ENCODE data around the gene PPP3CB.
A peak's percentile ranks its signal among the peaks of the same experiment; 100 is the strongest.

Gene PPP3CB

GRCh38 chr10:73495884-73496674 lies at the start of gene PPP3CB:
PPP3CB (minus strand) TSS chr10:73496024; CDS start chr10:73495889, 135 bp downstream.
- peak; percentile 84 to 90 for DNase-seq (ENCODE audit: low read depth in 2 of 2)

GRCh38 chr10:73545357-73545756 lies 49.5 kb upstream of the PPP3CB start:
- DNase-seq (ENCODE audit: low read depth in 2 of 2), result no peak

- DNase-seq (ENCODE audit: low read depth in 2 of 2), result no peak
Observed at GRCh38 chr10:73537709-73538108, 41.9 kb upstream of the PPP3CB start.

GRCh38 chr10:73537288-73537687 lies 41.5 kb upstream of the PPP3CB start:
- DNase-seq (ENCODE audit: low read depth in 2 of 2), result no peak

- DNase-seq (ENCODE audit: low read depth in 2 of 2), result no peak
Observed at GRCh38 chr10:73534857-73535256, 39.0 kb upstream of the PPP3CB start.

- peak in 1 of 2 experiments; percentile 2 for DNase-seq (ENCODE audit: low read depth in 2 of 2)
Observed at GRCh38 chr10:73529089-73529832, 33.4 kb upstream of the PPP3CB start.

GRCh38 chr10:73522263-73522662 lies 26.4 kb upstream of the PPP3CB start:
- DNase-seq (ENCODE audit: low read depth in 2 of 2), result no peak

- DNase-seq (ENCODE audit: low read depth in 2 of 2), result no peak
Observed at GRCh38 chr10:73519336-73519735, 23.5 kb upstream of the PPP3CB start.

GRCh38 chr10:73517166-73517888 lies 21.5 kb upstream of the PPP3CB start:
- DNase-seq (ENCODE audit: low read depth in 2 of 2), result no peak

GRCh38 chr10:73512207-73512743 lies 16.5 kb upstream of the PPP3CB start:
- no peak for DNase-seq (ENCODE audit: low read depth in 2 of 2)

- no peak for DNase-seq (ENCODE audit: low read depth in 2 of 2)
Observed at GRCh38 chr10:73509695-73510094, 13.9 kb upstream of the PPP3CB start.

GRCh38 chr10:73506491-73506890 lies 10.7 kb upstream of the PPP3CB start:
- no peak for DNase-seq (ENCODE audit: low read depth in 2 of 2)

- DNase-seq (ENCODE audit: low read depth in 2 of 2), result no peak
Observed at GRCh38 chr10:73506074-73506473, 10.2 kb upstream of the PPP3CB start.

- DNase-seq (ENCODE audit: low read depth in 2 of 2), result no peak
Observed at GRCh38 chr10:73503037-73503436, 7.2 kb upstream of the PPP3CB start.

GRCh38 chr10:73501651-73502050 lies 5.8 kb upstream of the PPP3CB start:
- no peak for DNase-seq (ENCODE audit: low read depth in 2 of 2)

GRCh38 chr10:73497623-73498022 lies 1.8 kb upstream of the PPP3CB start:
- DNase-seq (ENCODE audit: low read depth in 2 of 2), result no peak

- DNase-seq (ENCODE audit: low read depth in 2 of 2), result peak; percentile 70 to 82
Observed at GRCh38 chr10:73495226-73495883, 469 bp downstream of the PPP3CB start.

GRCh38 chr10:73494877-73495225 lies 973 bp downstream of the PPP3CB start:
- no peak for DNase-seq (ENCODE audit: low read depth in 2 of 2)

- no peak for DNase-seq (ENCODE audit: low read depth in 2 of 2)
Observed at GRCh38 chr10:73494213-73494612, 1.6 kb downstream of the PPP3CB start.

GRCh38 chr10:73493781-73494180 lies 2.0 kb downstream of the PPP3CB start:
- no peak for DNase-seq (ENCODE audit: low read depth in 2 of 2)

GRCh38 chr10:73486601-73487000 lies 9.2 kb downstream of the PPP3CB start:
- DNase-seq (ENCODE audit: low read depth in 2 of 2), result no peak

- DNase-seq (ENCODE audit: low read depth in 2 of 2), result no peak
Observed at GRCh38 chr10:73485320-73485719, 10.5 kb downstream of the PPP3CB start.
